Stimulated activated naive CD8-positive, alpha-beta T cell treated with anti-CD3 and anti-CD28 coated beads, Interleukin-15, amount 100 ng/mL, for 72 hours (primary cell): ENCODE measurements around the gene AKT3.
"Not testable (repeated sequence)": the region's sequence is repeated elsewhere in the genome, so short reads cannot be mapped to it uniquely, and the experiment has no call there.

Experiments used
- ATAC-seq: fragments of 150-1000 bp; cut with Tn5 transposase; 2 replicates; pipeline ENCODE4 v1.10.0; 2021; ENCODE audit warnings: mild to moderate bottlenecking, moderate library complexity
- DNase-seq, 2 donors: peaks; one replicate each; pipeline ENCODE4 v3.0.0; 2021 to 2022
- H3K27ac Mint-ChIP-seq, 2 donors: one replicate each; pipeline ENCODE4 v1.8.0; 2022; ENCODE audit warnings: mild to moderate bottlenecking in 2 of 2, mixed read lengths in 2 of 2, moderate library complexity in 2 of 2
- H3K27me3 Mint-ChIP-seq: one replicate; pipeline ENCODE4 v1.8.0; 2022; ENCODE audit warnings: mixed read lengths
- H3K4me1 Mint-ChIP-seq: one replicate; pipeline ENCODE4 v1.8.0; 2022; ENCODE audit warnings: mild to moderate bottlenecking, mixed read lengths
- H3K4me3 Mint-ChIP-seq, 2 donors: one replicate each; pipeline ENCODE4 v1.8.0; 2022; ENCODE audit warnings: mild to moderate bottlenecking in 2 of 2, mixed read lengths in 2 of 2, moderate library complexity in 1 of 2
- H3K9me3 Mint-ChIP-seq, 2 donors: one replicate each; pipeline ENCODE4 v1.8.0; 2022; ENCODE audit warnings: mixed read lengths in 2 of 2

The AKT3 gene

DNA sequence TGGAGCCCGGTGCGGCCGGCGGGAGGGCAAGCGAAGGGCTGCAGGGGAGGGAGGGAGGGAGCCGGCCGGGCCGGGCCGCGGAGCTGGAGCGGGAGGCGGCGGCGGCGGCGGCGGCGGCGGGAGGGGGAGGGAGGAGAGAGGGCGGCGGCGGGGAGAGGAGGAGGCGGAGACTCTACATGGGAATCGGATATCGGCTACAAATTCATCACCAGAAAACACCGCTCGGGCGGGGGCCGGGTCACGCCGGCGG, at the start of gene AKT3:
AKT3 (minus strand) TSS at position 42 of the 250 bp plus-strand sequence. CDS start 7,073 bp downstream, outside the sequence.
- DNase-seq, result peak in 1 of 2 donors; percentile 88
- peak within 1 kb of the TSS; percentile 99 for H3K27ac Mint-ChIP-seq
- peaks cover 30% of the 10 kb centered on the region for H3K4me1 Mint-ChIP-seq

DNA sequence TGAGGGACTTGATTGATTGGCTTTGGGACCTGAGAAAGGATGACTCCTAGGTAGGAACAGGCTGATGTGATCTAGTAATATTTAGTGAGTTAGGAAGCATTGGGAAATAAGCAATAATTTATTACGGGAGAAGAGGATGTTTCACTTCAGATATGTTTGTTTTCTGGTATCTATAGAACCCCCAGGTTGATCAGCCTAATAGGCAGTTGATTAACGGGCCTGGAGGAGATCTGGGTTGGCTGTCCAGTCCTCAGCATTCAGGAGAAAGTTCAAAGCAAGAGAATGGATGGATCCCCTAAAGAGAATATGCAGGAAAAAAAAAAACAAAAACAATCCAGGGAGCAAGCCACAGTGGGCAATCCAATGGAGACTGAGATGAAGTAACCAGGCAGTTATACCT, 48.2 kb upstream of the AKT3 start:
- H3K9me3 Mint-ChIP-seq, result no peaks in the 10 kb centered on the region

More for the DNA sequence above, at the start of gene AKT3:
- peak; percentile 76 for ATAC-seq
- Mint-ChIP-seq H3K27me3 (no peaks in the 10 kb centered on the region), H3K4me3 (peak within 1 kb of the TSS; percentile 99), H3K9me3 (no peaks in the 10 kb centered on the region)

DNA sequence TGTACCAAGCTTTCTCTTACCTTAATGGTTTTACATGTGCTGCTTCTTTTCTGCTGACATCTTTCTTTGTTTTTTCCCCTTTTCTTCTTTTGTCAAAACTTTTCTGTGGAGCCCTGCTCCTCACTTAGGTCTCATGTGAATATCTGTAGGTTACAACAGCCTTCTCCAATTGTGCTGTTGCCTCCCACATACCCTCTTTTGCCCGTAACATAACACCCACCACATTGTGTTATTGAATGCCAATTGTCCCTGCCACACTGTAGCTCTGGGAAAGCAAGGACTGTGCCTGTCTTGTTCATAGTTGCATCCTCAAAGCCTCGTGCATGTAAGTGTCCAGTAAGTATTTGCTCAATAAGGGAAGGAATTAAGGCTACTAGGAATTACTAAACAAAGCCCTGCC, 46.3 kb upstream of the AKT3 start:
- Mint-ChIP-seq H3K27me3 (no peaks in the 10 kb centered on the region), H3K27ac (no peak overlapping the region), H3K4me1 (no peaks in the 10 kb centered on the region), H3K4me3 (no peak overlapping the region), H3K9me3 (no peaks in the 10 kb centered on the region)
- no peak for DNase-seq
- no peak for ATAC-seq

More for the DNA sequence above, 48.2 kb upstream of the AKT3 start:
- H3K27ac Mint-ChIP-seq, result no peak overlapping the region
- DNase-seq (no peak), ATAC-seq (no peak)
- H3K4me1 Mint-ChIP-seq, result no peaks in the 10 kb centered on the region
- no peak overlapping the region for H3K4me3 Mint-ChIP-seq
- peaks cover 8% of the 10 kb centered on the region for H3K27me3 Mint-ChIP-seq

DNA sequence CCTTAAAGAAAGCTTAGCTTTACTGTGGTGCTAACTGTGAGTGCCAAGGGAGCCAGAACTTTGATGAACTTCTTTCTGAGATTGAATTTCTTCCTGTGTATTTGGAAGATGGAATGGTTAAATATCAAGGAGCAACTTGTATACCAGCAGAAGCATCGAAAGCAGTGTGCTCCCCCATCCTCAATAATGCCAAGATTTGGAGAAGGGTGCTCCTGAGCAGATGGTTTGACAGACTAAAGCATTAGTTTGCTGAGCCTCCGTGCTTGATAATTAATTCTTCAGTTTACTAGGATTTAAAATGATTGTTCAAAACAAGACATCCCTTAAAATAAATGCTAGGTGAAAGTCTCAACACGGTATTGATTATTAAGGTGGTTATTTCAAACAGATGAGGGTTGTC, 42.4 kb upstream of the AKT3 start:
- DNase-seq (no peak), ATAC-seq (no peak)
- peaks cover 13% of the 10 kb centered on the region for H3K27me3 Mint-ChIP-seq
- no peak overlapping the region for H3K4me3 Mint-ChIP-seq
- H3K4me1 Mint-ChIP-seq, result no peaks in the 10 kb centered on the region
- no peaks in the 10 kb centered on the region for H3K9me3 Mint-ChIP-seq
- H3K27ac Mint-ChIP-seq, result no peak overlapping the region

DNA sequence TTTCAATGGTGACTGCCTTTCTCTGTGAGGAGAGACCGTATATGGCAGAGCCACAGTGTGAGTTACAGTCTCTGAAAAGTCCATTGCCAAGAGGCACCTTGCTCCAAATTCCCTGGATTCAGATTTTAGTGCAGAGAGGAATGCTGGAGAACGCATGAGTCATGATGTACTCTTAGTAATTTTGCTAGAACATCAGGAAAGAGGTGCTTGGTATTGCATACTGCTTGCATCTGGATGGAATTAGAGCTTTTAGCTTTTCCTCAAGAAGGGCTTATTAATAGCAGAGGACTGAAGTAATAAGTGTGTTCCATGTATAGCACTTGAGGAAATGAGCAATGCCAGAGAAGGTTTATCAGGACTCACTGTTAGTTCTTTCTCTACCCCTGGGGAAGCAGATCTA, 40.5 kb upstream of the AKT3 start:
- Mint-ChIP-seq H3K27ac (no peak overlapping the region), H3K27me3 (peaks cover 13% of the 10 kb centered on the region), H3K4me1 (no peaks in the 10 kb centered on the region), H3K9me3 (no peaks in the 10 kb centered on the region), H3K4me3 (no peak overlapping the region)
- ATAC-seq (no peak), DNase-seq (no peak)

DNA sequence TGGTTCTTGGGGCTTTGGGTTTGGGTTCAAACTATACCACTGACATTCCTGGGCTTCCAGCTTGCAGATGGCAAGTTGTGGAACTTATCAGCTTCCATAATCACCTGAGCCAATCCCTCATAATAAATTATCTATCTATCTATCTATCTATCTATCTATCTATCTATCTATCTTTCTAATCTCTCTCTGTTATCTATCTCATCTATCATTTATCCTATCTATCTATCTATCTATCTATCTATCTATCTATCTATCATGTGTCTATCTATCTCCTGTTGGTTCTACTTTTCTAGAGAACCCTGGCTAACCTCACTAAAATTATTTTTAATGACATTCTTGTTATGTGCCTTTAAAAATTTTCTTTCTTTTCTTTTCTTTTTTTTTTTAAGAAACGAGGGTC, 35.8 kb upstream of the AKT3 start:
- Mint-ChIP-seq H3K9me3 (no peaks in the 10 kb centered on the region), H3K4me1 (no peaks in the 10 kb centered on the region), H3K27ac (no peak overlapping the region), H3K4me3 (no peak overlapping the region), H3K27me3 (peaks cover 10% of the 10 kb centered on the region)
- no peak for ATAC-seq
- DNase-seq, result no peak

DNA sequence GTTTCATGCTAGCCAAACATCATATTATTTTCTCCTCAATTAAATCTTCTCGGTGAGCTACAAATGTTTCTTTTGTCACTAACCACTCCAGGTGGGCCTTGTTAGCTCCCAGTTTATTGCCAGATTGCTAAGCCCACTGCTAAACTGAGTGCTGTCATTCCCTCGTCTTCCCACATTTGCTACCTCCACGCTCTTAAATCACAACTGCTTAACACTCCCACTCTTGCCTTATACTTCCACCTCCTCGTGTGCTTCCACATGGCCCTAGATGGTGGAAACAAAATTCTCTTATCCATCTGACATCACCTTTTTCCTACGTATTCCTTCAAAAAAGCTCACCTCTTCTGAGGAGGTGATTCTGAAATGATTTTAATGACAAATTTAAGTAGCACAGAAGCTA, 34.6 kb upstream of the AKT3 start:
- DNase-seq (no peak), ATAC-seq (no peak)
- H3K4me1 Mint-ChIP-seq, result no peaks in the 10 kb centered on the region
- H3K27ac Mint-ChIP-seq, result no peak overlapping the region
- H3K4me3 Mint-ChIP-seq, result no peak overlapping the region
- no peaks in the 10 kb centered on the region for H3K9me3 Mint-ChIP-seq
- H3K27me3 Mint-ChIP-seq, result no peaks in the 10 kb centered on the region

DNA sequence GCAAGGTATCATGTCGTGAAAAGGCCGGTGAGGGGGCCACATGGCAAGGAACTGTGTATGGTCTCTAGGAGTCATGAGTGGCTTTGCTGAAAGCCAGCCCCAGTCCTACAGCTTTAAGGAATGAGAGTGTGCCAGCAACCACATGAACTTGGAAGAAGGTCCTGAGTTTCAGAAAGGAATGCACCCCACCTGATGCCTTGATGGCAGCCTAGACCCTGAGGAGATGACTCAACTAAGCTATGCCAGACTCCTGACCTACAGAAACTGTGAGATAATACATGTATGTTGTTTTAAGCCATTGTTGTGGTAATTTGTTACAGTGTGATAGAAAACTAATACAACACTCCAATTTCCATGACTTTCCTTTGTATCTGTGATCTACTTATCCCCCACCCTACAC, 33.5 kb upstream of the AKT3 start:
- H3K4me1 Mint-ChIP-seq, result no peaks in the 10 kb centered on the region
- ATAC-seq (no peak), DNase-seq (no peak)
- no peak overlapping the region for H3K27ac Mint-ChIP-seq
- H3K9me3 Mint-ChIP-seq, result no peaks in the 10 kb centered on the region
- H3K4me3 Mint-ChIP-seq, result no peak overlapping the region
- H3K27me3 Mint-ChIP-seq, result no peaks in the 10 kb centered on the region

DNA sequence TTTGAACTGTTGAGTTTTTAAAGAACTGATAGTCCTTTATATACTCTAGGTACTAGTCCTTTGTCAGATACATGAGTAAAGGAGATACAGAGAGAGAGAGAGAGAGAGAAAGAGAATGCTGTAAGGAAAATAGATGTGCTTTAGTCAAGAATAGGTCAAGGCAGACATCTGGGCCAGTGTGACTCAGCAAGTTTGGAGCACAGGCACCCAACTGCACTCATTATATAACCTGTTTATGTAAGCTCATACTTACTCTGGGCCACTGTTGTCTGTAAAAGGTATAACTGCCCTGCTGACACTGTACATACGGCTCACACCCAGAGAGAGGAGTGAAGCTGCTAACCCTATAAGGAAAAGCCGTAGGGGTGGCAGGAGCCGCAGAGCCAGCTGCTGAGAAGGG, 32.2 kb upstream of the AKT3 start:
- DNase-seq (no peak), ATAC-seq (no peak)
- Mint-ChIP-seq H3K9me3 (no peaks in the 10 kb centered on the region), H3K4me3 (no peak overlapping the region), H3K4me1 (no peaks in the 10 kb centered on the region), H3K27me3 (no peaks in the 10 kb centered on the region), H3K27ac (no peak overlapping the region)

DNA sequence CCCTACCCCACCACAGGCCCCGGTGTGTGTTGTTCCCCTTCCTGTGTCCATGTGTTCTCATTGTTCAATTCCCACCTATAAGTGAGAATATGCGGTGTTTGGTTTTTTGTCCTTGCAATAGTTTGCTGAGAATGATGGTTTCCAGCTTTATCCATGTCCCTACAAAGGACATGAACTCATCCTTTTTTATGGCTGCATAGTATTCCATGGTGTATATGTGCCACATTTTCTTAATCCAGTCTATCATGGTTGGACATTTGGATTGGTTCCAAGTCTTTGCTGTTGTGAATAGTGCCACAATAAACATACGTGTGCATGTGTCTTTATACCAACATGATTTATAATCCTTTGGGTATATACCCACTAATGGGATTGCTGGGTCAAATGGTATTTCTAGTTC, 27.0 kb upstream of the AKT3 start:
- not testable (repeated sequence) for H3K27me3 Mint-ChIP-seq, H3K4me1 Mint-ChIP-seq, H3K4me3 Mint-ChIP-seq, H3K9me3 Mint-ChIP-seq, H3K27ac Mint-ChIP-seq, ATAC-seq, DNase-seq

DNA sequence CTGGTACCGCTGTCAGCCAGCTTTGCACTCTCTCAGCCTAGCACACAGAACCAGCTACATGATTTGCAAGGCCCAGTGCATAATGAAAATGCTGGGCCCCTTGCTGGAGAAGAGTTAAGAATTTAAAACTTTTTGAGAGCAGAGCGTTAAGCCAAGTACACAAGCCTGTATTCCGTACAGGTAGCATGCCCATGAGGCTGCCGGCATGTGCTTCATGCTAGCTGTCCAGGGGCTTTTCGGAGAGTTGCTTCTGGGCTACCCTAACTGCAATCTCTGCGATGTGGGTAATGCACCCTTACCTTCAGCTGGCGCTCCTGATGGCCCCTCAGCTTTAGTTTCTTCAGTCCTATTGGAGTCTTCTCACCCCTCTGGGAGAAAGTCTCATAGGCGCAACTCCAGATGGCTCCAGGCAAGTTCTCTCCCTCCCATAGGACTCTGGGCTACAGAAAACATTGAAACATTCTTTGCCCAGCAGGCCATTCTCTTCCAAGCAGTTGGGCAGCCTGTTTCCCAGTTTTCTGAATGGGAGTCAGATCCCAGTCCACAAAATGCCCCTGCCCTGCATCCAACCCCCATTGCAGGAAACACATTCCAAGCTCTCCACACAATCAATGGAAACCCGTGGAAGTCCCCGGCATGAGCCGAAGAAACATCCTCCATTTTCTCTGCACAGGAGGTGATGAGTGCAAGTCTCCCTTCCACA, 5.7 kb upstream of the AKT3 start:
- no peak for ATAC-seq
- Mint-ChIP-seq H3K4me1 (peaks cover 14% of the 10 kb centered on the region), H3K9me3 (no peaks in the 10 kb centered on the region), H3K4me3 (no peak overlapping the region), H3K27ac (peak overlapping the region in 1 of 2 donors; percentile 61), H3K27me3 (peaks cover 26% of the 10 kb centered on the region)
- no peak for DNase-seq

DNA sequence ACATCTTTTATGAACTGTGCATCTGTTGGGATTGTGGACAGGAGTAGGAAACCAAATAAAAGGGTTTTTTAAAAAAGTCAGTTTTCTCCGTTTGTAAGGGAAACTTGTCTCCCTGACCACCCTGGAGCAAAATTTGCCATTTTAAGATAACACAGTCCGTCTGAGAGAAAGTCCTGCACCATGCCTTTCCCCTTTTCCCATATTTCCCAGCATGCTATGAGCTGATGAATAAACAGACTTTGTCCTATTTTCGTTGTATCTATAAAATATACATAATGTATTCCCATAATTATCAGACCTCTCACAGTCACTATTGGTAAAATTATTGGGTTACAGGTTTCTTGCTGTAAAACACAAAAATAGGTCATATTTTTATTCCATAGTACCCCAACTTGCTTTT, 1.7 kb upstream of the AKT3 start:
- no peaks in the 10 kb centered on the region for H3K9me3 Mint-ChIP-seq
- H3K4me3 Mint-ChIP-seq, result peak overlapping the region; percentile 83 to 86
- no peaks in the 10 kb centered on the region for H3K27me3 Mint-ChIP-seq
- DNase-seq (no peak), ATAC-seq (no peak)
- peaks cover 23% of the 10 kb centered on the region for H3K4me1 Mint-ChIP-seq
- peak overlapping the region in 1 of 2 donors; percentile 37 for H3K27ac Mint-ChIP-seq

DNA sequence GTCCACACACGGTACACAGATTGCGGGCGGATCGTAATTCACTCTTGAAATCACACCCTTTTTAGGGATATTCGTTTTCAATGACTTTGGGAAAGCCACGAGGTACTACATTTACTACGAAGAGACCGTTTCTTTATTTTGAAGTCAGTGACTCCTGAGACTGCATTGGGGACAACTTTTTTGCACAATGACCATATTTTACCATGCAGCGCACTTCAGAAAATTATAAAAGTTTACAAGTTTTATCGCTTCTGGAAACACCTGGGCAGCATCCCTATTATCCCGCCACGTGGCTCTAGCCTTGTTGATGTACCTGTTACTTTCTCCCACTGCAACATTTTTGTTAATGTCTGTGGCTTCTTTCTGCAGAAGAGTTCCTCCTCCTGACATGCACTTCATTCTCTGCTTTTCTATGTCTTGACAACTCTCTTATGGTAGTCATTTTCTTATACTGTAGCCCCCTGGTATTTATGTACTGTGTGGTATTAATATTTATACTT, 1.3 kb upstream of the AKT3 start:
- H3K4me1 Mint-ChIP-seq, result peaks cover 23% of the 10 kb centered on the region
- H3K27me3 Mint-ChIP-seq, result no peaks in the 10 kb centered on the region
- H3K9me3 Mint-ChIP-seq, result no peaks in the 10 kb centered on the region
- peak overlapping the region; percentile 83 to 86 for H3K4me3 Mint-ChIP-seq
- ATAC-seq, result no peak
- peak overlapping the region; percentile 37 to 86 for H3K27ac Mint-ChIP-seq
- DNase-seq, result no peak

DNA sequence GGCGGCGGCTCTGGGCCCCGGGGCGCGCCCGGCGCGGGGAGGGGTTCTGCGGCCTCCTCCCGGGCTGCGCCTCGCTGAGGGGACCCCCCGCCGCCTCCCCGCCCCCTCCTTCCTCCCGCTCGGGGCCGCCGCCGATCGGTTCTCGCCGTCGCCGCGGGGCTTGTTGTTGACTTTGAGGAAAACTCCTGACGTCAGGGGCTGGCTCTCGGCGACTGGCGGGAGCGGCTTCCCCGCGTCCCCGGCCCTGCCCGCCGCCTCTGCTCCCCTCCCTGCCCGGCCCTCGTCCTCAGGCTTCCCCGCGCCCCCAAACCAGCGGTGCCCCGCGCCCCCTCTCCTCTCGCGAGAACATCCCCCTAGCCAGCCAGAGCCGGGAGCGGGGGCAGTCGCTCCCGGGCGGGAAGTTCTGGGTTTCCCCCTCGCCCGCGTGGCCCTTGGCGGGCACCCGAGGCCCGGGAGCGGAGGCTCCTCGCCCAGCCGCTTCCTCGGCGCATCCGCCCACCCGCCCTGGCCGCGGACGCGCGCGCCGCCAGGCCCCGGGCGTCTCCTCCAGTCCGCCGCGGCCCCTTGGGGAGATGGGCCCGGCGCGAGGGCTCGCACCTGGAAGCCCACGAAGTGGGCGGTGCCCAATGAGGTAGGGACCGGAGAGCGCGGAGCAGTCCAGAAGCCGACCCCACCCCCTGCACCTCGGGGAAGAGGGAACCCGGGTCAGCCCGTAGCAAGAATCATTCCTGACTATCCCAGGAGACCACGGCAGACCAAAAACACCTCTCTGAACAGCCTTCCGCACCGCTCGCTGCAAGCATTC, 611 bp upstream of the AKT3 start:
- ATAC-seq (peak; percentile 71), DNase-seq (peak; percentile 85 to 86)
- Mint-ChIP-seq H3K4me1 (peaks cover 26% of the 10 kb centered on the region), H3K4me3 (peak overlapping the region; percentile 83 to 86), H3K9me3 (no peaks in the 10 kb centered on the region), H3K27ac (peak overlapping the region; percentile 86 to 89), H3K27me3 (no peaks in the 10 kb centered on the region)

DNA sequence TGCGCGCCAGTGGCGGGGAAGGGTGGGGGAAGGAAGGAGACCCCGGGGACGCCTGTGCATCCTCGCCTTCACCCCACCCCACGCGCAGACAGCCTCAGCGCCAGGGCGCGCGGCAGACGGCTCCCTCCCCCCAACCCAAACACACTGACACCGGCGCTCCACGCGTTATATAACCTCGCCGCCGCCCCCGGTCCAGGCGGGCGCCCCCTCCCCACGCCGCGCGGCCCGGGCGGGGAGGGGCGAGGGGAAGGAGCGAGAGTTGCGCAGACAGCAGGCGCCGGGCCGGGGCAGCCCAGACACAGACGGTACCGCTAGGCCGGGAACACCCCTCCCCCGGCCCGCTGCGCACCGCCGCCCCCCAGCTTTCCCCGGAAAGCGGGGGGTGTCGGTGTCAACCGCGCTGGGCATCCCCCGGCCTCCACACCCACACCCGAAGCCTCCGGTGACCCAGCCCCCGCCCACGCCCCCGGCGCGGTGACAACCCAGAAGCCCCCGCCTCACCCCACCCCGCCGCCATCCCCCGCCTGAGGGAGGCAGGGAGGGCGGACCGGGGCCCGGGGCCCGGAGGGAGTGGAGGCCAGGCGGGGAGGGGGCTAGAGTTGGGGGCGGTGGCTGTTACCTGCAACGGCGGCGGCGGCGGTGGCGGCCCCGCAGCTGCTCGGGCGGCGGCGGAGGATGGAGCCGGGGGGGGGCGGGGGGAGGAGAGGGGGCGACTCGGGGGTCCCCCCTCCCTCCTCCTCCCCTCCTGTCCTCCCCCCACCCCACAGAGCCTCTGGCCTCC, 432 bp downstream of the AKT3 start:
- Mint-ChIP-seq H3K9me3 (no peaks in the 10 kb centered on the region), H3K27ac (peak overlapping the region; percentile 99), H3K4me1 (peaks cover 30% of the 10 kb centered on the region), H3K4me3 (peak overlapping the region; percentile 99), H3K27me3 (no peaks in the 10 kb centered on the region)
- DNase-seq (peak; percentile 71 to 73), ATAC-seq (peak; percentile 53)
